HCT116 (cell line): Measurements from ENCODE around the gene GRIP2. TPM values are rescaled to one million over a fixed set of nuclear protein-coding genes. Genes with fewer than 3 reads are reported as not detected.

Source experiments
- ATAC-seq: fragments of 200-7000 bp; cut with Tn5 transposase; 2 replicates; pipeline ENCODE4 v1.9.1; 2020; ENCODE audit warnings: mild to moderate bottlenecking, moderate library complexity
- BruUV-seq: library from RNA; stranded (reverse); fragments of 400-500 nt; replicated peaks from 2 replicates; lab custom pipeline; 2021; lab: Mats Ljungman, UMichigan
- CTCF ChIA-PET: fragments of 300-600 bp; sonication (Branson Sonifier 250); formaldehyde crosslinking; loops from one replicate; lab custom pipeline; 2021; ENCODE audit warnings: antibody characterized with exemption; lab: Charles Lee
- POLR2A ChIA-PET: fragments of 300-600, 350-600 bp; sonication (Branson Sonifier 250); formaldehyde crosslinking; loops from one replicate; lab custom pipeline; 2021; ENCODE audit warnings: antibody characterized with exemption; lab: Charles Lee
- RAD21 ChIA-PET, 2 experiments: fragments of 300-600 bp; sonication (Branson Sonifier 250); formaldehyde crosslinking; loops; one replicate each; lab custom pipeline; 2023; ENCODE audit warnings: low total read pairs in 2 of 2; ENCODE audit not compliant: uncharacterized antibody in 2 of 2, unreplicated experiment in 2 of 2, low non-redundant PET in 1 of 2; lab: Charles Lee
- DNase-seq: peaks from one replicate; pipeline ENCODE4 v3.0.0-alpha.2; 2010; ENCODE audit warnings: low read depth, low spot score
- H2AFZ ChIP-seq: fragments of 200-600 bp; shearing (Covaris generic), sonication (generic); 2 replicates; pipeline ENCODE4 v1.6.1; 2017; ENCODE audit warnings: low read depth, mixed run types, mixed read lengths, antibody characterized with exemption, low read length; ENCODE audit not compliant: poor library complexity, severe bottlenecking
- H3K27ac ChIP-seq: 2 replicates; pipeline ENCODE4 v1.5.1; 2012; ENCODE audit warnings: low read depth, low read length
- H3K27me3 ChIP-seq: fragments of 200-600 bp; sonication (generic); 2 replicates; pipeline ENCODE4 v1.6.1; 2016; ENCODE audit warnings: mixed run types, low read length, mixed read lengths; ENCODE audit not compliant: insufficient read depth
- H3K36me3 ChIP-seq, 2 experiments: fragments of 200-500 bp in 1 of 2; fragments of 200-600 bp in 1 of 2; sonication (Bioruptor generic) in 1 of 2; sonication (generic) in 1 of 2; 2 replicates each; pipeline versions ENCODE4 v1.5.1 to v1.6.1; 2014 to 2016; ENCODE audit warnings: low read length in 2 of 2, inconsistent platforms in 1 of 2, mixed read lengths in 1 of 2, mixed run types in 1 of 2; ENCODE audit not compliant: insufficient read depth in 2 of 2, control insufficient read depth in 1 of 2
- H3K4me1 ChIP-seq, 2 experiments: fragments of 200-600 bp in 1 of 2; sonication (generic) in 1 of 2; 2 replicates each; pipeline versions ENCODE4 v1.5.1 to v1.6.1; 2012 to 2017; ENCODE audit warnings: low read length in 2 of 2, inconsistent platforms in 1 of 2, mild to moderate bottlenecking in 1 of 2, mixed read lengths in 1 of 2, mixed run types in 1 of 2, moderate library complexity in 1 of 2; ENCODE audit not compliant: insufficient read depth in 2 of 2, control insufficient read depth in 1 of 2
- H3K4me2 ChIP-seq: fragments of 200-600 bp; sonication (generic); 2 replicates; pipeline ENCODE4 v1.6.1; 2017; ENCODE audit warnings: mixed run types, low read length, mixed read lengths
- H3K4me3 ChIP-seq, 2 experiments: fragments of 200-600 bp in 1 of 2; sonication (generic) in 1 of 2; replicated peaks in 1 of 2; 2 replicates each; pipeline ENCODE4 v1.5.1; 2011 to 2016; ENCODE audit warnings: low read length in 2 of 2, control low read depth in 1 of 2, low read depth in 1 of 2, mild to moderate bottlenecking in 1 of 2, mixed read lengths in 1 of 2, mixed run types in 1 of 2
- H3K79me2 ChIP-seq: fragments of 200-600 bp; sonication (generic); 2 replicates; pipeline ENCODE4 v1.6.1; 2017; ENCODE audit warnings: mild to moderate bottlenecking, mixed run types, low read length, moderate library complexity, mixed read lengths; ENCODE audit not compliant: insufficient read depth
- H3K9ac ChIP-seq: fragments of 200-600 bp; sonication (generic); 2 replicates; pipeline ENCODE4 v1.6.1; 2016; ENCODE audit warnings: low read length, mixed read lengths
- H3K9me2 ChIP-seq: fragments of 200-600 bp; sonication (generic), shearing (Covaris generic); 2 replicates; pipeline ENCODE4 v1.6.1; 2017; ENCODE audit warnings: mixed run types, mild to moderate bottlenecking, moderate library complexity; ENCODE audit not compliant: insufficient read depth
- H3K9me3 ChIP-seq, 2 experiments: fragments of 200-500 bp in 1 of 2; fragments of 200-600 bp in 1 of 2; sonication (Bioruptor generic) in 1 of 2; sonication (generic) in 1 of 2; 2 replicates each; pipeline ENCODE4 v1.6.1; 2014 to 2017; ENCODE audit warnings: low read length in 2 of 2, mixed read lengths in 2 of 2, inconsistent platforms in 1 of 2, low read depth in 1 of 2, mild to moderate bottlenecking in 1 of 2, mixed run types in 1 of 2, moderate library complexity in 1 of 2; ENCODE audit not compliant: control insufficient read depth in 1 of 2, insufficient read depth in 1 of 2
- H4K20me1 ChIP-seq: fragments of 200-600 bp; sonication (generic), shearing (Covaris generic); 2 replicates; pipeline ENCODE4 v1.6.1; 2017; ENCODE audit warnings: mixed run types, mild to moderate bottlenecking, moderate library complexity; ENCODE audit not compliant: insufficient read depth
- CBX3 ChIP-seq: IDR thresholded peaks from 2 replicates; pipeline ENCODE4 v1.6.1; 2012; ENCODE audit warnings: low read depth
- CEBPB ChIP-seq: IDR thresholded peaks from 2 replicates; pipeline ENCODE4 v1.6.1; 2012; ENCODE audit warnings: low read depth
- EGR1 ChIP-seq: IDR thresholded peaks from 2 replicates; pipeline ENCODE4 v1.6.1; 2012; ENCODE audit warnings: low read depth
- ELF1 ChIP-seq: IDR thresholded peaks from 2 replicates; pipeline ENCODE4 v1.6.1; 2012; ENCODE audit warnings: low read depth, borderline replicate concordance
- EZH2 ChIP-seq: fragments of 200-600 bp; sonication (generic); IDR thresholded peaks from 2 replicates; pipeline ENCODE4 v1.6.1; 2017; ENCODE audit warnings: antibody characterized with exemption, mixed run types
- EZH2phosphoT487 ChIP-seq: fragments of 200-600 bp; IDR thresholded peaks from 2 replicates; pipeline ENCODE4 v1.6.1; 2018; ENCODE audit warnings: antibody characterized with exemption, borderline replicate concordance
- POLR2AphosphoS5 ChIP-seq: IDR thresholded peaks from 2 replicates; pipeline ENCODE4 v1.6.1; 2011; ENCODE audit warnings: mild to moderate bottlenecking, low read depth, low read length, moderate library complexity
- RAD21 ChIP-seq: IDR thresholded peaks from 2 replicates; pipeline ENCODE4 v1.6.1; 2012; ENCODE audit warnings: low read depth, mild to moderate bottlenecking
- SP1 ChIP-seq: IDR thresholded peaks from 2 replicates; pipeline ENCODE4 v1.6.1; 2012; ENCODE audit warnings: low read depth
- SRF ChIP-seq: IDR thresholded peaks from 2 replicates; pipeline ENCODE4 v1.6.1; 2012; ENCODE audit warnings: low read depth
- YY1 ChIP-seq: IDR thresholded peaks from 2 replicates; pipeline ENCODE4 v1.6.1; 2011; ENCODE audit warnings: low read length, low read depth, moderate library complexity, mild to moderate bottlenecking; ENCODE audit not compliant: insufficient replicate concordance; ENCODE audit errors: extremely low read depth
- ZFX ChIP-seq: fragments of 450-650 bp; IDR thresholded peaks from 2 replicates; pipeline ENCODE4 v1.6.1; 2017
- intact Hi-C: fragments of 100-400 bp; cut with micrococcal nuclease; formaldehyde crosslinking; loops from 2 replicates; pipeline ENCODE4 v1.10.0; 2022
- total RNA-seq: library from RNA; stranded (reverse); gene quantifications from one replicate; pipeline ENCODE4 v1.2.1, GENCODE V29; 2021; ENCODE audit not compliant: unreplicated experiment
- TF ChIP-seq, protein P1 (sequence below): IDR thresholded peaks from 2 replicates; pipeline ENCODE4 v1.6.1; 2012
- TF ChIP-seq, protein P2 (sequence below): IDR thresholded peaks from 2 replicates; pipeline ENCODE4 v1.6.1; 2012; ENCODE audit warnings: low read depth
- TF ChIP-seq, protein P3 (sequence below), 3 experiments: fragments of 200-600 bp in 1 of 3; sonication (generic) in 1 of 3; IDR thresholded peaks in 2 of 3; conservative IDR thresholded peaks in 1 of 3; 2 replicates each; pipeline ENCODE4 v1.5.1; 2012 to 2017; ENCODE audit warnings: low read depth in 2 of 3, low read length in 2 of 3, antibody characterized with exemption in 1 of 3, borderline replicate concordance in 1 of 3, control low read depth in 1 of 3, mild to moderate bottlenecking in 1 of 3, mixed read lengths in 1 of 3, mixed run types in 1 of 3, moderate library complexity in 1 of 3; ENCODE audit not compliant: insufficient read depth in 1 of 3

The GRIP2 gene
- total RNA-seq, 1 experiment from 2014 or later = 0.34 TPM

DNA sequence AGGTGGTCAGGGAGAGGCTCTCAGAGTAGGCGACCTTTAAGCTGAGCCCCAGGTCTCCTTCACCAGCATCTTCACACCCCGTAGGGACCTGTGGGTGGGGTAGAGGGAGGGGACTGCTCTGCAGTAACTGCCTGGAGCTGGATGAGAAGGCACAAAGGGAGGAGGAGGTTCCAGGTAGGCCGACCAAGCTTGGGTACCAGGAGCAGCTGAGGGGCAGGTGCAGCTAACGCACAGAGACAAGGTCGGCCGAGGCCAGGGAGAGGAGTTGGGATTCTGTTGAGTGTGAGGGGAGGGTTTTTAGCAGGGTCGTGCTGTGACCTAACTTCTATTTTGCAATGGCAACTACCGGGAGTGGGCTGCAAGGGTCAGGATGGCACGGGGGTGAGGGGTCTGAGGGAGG lies 5.9 kb upstream of the GRIP2 start (continued):
- TF ChIP-seq, protein P1, sequence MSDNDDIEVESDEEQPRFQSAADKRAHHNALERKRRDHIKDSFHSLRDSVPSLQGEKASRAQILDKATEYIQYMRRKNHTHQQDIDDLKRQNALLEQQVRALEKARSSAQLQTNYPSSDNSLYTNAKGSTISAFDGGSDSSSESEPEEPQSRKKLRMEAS = no peak
- TF ChIP-seq ELF1 (no peak), SRF (no peak), RAD21 (no peak), ZFX (no peak), CEBPB (no peak), YY1 (no peak), EZH2 (no peak)
- TF ChIP-seq, protein P2, sequence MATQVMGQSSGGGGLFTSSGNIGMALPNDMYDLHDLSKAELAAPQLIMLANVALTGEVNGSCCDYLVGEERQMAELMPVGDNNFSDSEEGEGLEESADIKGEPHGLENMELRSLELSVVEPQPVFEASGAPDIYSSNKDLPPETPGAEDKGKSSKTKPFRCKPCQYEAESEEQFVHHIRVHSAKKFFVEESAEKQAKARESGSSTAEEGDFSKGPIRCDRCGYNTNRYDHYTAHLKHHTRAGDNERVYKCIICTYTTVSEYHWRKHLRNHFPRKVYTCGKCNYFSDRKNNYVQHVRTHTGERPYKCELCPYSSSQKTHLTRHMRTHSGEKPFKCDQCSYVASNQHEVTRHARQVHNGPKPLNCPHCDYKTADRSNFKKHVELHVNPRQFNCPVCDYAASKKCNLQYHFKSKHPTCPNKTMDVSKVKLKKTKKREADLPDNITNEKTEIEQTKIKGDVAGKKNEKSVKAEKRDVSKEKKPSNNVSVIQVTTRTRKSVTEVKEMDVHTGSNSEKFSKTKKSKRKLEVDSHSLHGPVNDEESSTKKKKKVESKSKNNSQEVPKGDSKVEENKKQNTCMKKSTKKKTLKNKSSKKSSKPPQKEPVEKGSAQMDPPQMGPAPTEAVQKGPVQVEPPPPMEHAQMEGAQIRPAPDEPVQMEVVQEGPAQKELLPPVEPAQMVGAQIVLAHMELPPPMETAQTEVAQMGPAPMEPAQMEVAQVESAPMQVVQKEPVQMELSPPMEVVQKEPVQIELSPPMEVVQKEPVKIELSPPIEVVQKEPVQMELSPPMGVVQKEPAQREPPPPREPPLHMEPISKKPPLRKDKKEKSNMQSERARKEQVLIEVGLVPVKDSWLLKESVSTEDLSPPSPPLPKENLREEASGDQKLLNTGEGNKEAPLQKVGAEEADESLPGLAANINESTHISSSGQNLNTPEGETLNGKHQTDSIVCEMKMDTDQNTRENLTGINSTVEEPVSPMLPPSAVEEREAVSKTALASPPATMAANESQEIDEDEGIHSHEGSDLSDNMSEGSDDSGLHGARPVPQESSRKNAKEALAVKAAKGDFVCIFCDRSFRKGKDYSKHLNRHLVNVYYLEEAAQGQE = no peak
- TF ChIP-seq, all 23 proteins: peak for 0

DNA sequence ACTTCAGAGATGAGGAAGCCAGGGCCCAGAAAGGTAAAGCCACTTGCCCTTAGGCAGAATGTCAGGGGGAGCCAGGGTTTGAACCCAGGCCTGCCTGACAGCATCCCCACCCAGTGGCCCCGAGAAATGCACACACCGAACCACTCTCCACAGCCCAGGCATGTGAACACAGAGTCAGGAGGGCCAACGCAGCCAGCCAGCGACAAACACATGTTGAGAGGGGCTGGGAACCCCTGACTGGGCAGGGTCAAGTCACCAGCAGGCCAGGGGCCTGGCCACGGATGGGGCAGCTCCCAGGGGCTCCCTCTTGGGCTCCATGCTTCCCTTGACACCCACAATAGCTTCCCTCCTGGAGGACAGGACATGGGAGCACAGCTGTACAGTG lies 5.1 kb upstream of the GRIP2 start:
- no peaks in the 10 kb centered on the region for H3K79me2 ChIP-seq
- no peak overlapping the region for H2AFZ ChIP-seq
- H4K20me1 ChIP-seq = no peaks in the 10 kb centered on the region
- CTCF ChIA-PET = no interaction called here
- DNase-seq (no peak), ATAC-seq (no peak)
- H3K9me3 ChIP-seq = no peaks in the 10 kb centered on the region
- no peaks in the 10 kb centered on the region for H3K27me3 ChIP-seq
- no peak overlapping the region for H3K4me2 ChIP-seq
- H3K36me3 ChIP-seq = no peaks in the 10 kb centered on the region
- RAD21 ChIA-PET = no interaction called here
- no peak overlapping the region for H3K4me3 ChIP-seq
- no peak overlapping the region for H3K27ac ChIP-seq
- intact Hi-C loops = no loop called here
- POLR2A ChIA-PET = no interaction called here
- no peaks in the 10 kb centered on the region for H3K9me2 ChIP-seq
- no peak overlapping the region for H3K9ac ChIP-seq
- BruUV-seq = no TSS peak
- H3K4me1 ChIP-seq = peaks cover 0 to 13% of the 10 kb centered on the region in 2 experiments; a peak in 2 of 4 replicates
- TF ChIP-seq ZFX (no peak), EZH2 (no peak), YY1 (no peak), POLR2AphosphoS5 (no peak), RAD21 (no peak), CEBPB (no peak), EGR1 (no peak), EZH2phosphoT487 (no peak), SP1 (no peak), CBX3 (no peak)
- TF ChIP-seq, protein P3, sequence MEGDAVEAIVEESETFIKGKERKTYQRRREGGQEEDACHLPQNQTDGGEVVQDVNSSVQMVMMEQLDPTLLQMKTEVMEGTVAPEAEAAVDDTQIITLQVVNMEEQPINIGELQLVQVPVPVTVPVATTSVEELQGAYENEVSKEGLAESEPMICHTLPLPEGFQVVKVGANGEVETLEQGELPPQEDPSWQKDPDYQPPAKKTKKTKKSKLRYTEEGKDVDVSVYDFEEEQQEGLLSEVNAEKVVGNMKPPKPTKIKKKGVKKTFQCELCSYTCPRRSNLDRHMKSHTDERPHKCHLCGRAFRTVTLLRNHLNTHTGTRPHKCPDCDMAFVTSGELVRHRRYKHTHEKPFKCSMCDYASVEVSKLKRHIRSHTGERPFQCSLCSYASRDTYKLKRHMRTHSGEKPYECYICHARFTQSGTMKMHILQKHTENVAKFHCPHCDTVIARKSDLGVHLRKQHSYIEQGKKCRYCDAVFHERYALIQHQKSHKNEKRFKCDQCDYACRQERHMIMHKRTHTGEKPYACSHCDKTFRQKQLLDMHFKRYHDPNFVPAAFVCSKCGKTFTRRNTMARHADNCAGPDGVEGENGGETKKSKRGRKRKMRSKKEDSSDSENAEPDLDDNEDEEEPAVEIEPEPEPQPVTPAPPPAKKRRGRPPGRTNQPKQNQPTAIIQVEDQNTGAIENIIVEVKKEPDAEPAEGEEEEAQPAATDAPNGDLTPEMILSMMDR (IDR thresholded peaks at IDR 0.05 in 2 of 3, conservative IDR thresholded peaks at IDR 0.05 in 1 of 3; ENCODE audit: borderline replicate concordance in 1 of 3, insufficient read depth in 1 of 3, low read depth in 2 of 3, low read length in 2 of 3) = no peak
- TF ChIP-seq, protein P2 = no peak
